Measurements from ENCODE around the gene CEACAM19.

Gene CEACAM19

GRCh38 chr19:44662691-44663385, 8.4 kb upstream of the CEACAM19 start:
- TF ChIP-seq CTCF (IDR thresholded peaks at IDR 0.05), result no peak

GRCh38 chr19:44663996-44664395, 7.3 kb upstream of the CEACAM19 start:
- TF ChIP-seq CTCF (IDR thresholded peaks at IDR 0.05), result no peak

- no peak for TF ChIP-seq CTCF (IDR thresholded peaks at IDR 0.05)
These were observed 6.3 kb upstream of the CEACAM19 start for GRCh38 chr19:44664976-44665375.

GRCh38 chr19:44666852-44667556, 4.3 kb upstream of the CEACAM19 start:
- no peak for TF ChIP-seq CTCF (IDR thresholded peaks at IDR 0.05)

- TF ChIP-seq CTCF (IDR thresholded peaks at IDR 0.05), result no peak
These were observed 2.1 kb upstream of the CEACAM19 start for GRCh38 chr19:44668985-44669764.

GRCh38 chr19:44672226-44672625, 944 bp downstream of the CEACAM19 start:
- no peak for TF ChIP-seq CTCF (IDR thresholded peaks at IDR 0.05)

- TF ChIP-seq CTCF (IDR thresholded peaks at IDR 0.05), result no peak
These were observed 2.2 kb downstream of the CEACAM19 start for GRCh38 chr19:44673510-44673909.
